GM12875 (cell line): ENCODE data around the gene RSRC1.

ENCODE experiments used
- H3K4me3 ChIP-seq: one replicate; pipeline ENCODE4 v1.5.1; 2011; ENCODE audit warnings: low read depth, low read length, control low read depth
- TF ChIP-seq, protein P1 (sequence below): IDR thresholded peaks from 2 replicates; pipeline ENCODE4 v1.5.1; 2011; ENCODE audit warnings: low read depth, mild to moderate bottlenecking, control low read depth, inconsistent platforms, low read length, moderate library complexity, borderline replicate concordance; ENCODE audit not compliant: insufficient read depth

RSRC1 gene

DNA sequence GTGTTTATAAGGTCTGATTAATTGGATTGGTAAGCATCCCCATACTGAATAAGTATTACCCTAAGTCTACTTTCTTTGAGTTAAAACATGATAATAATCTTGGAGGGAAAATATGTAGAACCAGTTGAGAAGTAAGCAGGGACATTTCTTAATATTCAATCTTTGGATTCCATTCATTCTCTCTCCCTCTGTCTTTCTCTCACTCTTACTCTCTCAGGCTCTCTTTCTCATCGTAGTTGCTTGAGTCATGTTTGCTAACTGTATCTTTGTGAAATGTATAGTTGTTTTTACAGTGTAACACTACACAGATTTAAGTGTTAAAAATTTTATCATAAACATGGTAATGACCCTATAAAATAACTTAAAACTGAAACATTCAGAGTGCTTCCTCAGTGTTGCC, 163.8 kb downstream of the RSRC1 start:
- TF ChIP-seq, protein P1, sequence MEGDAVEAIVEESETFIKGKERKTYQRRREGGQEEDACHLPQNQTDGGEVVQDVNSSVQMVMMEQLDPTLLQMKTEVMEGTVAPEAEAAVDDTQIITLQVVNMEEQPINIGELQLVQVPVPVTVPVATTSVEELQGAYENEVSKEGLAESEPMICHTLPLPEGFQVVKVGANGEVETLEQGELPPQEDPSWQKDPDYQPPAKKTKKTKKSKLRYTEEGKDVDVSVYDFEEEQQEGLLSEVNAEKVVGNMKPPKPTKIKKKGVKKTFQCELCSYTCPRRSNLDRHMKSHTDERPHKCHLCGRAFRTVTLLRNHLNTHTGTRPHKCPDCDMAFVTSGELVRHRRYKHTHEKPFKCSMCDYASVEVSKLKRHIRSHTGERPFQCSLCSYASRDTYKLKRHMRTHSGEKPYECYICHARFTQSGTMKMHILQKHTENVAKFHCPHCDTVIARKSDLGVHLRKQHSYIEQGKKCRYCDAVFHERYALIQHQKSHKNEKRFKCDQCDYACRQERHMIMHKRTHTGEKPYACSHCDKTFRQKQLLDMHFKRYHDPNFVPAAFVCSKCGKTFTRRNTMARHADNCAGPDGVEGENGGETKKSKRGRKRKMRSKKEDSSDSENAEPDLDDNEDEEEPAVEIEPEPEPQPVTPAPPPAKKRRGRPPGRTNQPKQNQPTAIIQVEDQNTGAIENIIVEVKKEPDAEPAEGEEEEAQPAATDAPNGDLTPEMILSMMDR: no peak
- no peak overlapping the region for H3K4me3 ChIP-seq

- no peak overlapping the region for H3K4me3 ChIP-seq
- TF ChIP-seq, protein P1: no peak
Measured at GRCh38 chr3:158278187-158278586, 168.3 kb downstream of the RSRC1 start.

DNA sequence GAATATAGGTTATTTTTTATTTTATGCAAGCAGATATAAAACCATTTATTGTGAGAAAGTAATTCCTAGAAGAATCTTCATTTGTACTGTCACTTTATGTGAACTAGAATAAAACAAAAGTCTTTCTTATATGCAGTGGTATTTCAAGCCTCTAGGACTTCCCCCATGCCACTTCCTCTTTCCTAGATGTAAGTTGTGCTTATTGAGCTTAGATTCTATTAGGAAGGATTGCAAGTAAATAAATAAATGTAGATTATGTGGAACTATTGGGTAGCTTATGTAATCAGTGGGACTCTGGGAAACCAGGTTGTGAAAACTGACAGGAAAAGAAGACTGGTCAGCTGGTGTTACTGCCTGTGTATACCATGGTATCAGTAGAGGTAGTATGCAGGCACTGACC, 169.7 kb downstream of the RSRC1 start:
- TF ChIP-seq, protein P1: no peak
- H3K4me3 ChIP-seq: no peak overlapping the region

GRCh38 chr3:158295771-158296170, 185.9 kb downstream of the RSRC1 start:
- no peak overlapping the region for H3K4me3 ChIP-seq
- TF ChIP-seq, protein P1: no peak

DNA sequence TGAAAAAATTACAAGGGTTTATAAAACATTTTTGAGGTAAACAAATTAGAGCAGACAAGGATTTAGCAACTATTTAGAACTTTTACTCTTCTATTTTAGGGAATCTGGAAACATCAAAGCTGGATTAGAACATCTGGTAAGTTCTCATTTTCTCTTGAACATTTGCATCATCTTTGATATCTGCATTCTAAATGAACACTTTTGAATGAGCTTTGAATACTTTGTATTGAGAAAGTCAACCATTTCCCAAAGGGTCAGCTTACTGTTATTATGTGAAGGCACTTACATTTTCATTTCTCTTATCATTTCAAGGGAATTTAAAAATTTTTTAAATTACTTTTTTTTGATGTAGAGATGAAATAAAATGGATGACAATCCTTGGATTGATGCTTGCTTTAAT, 188.1 kb downstream of the RSRC1 start:
- H3K4me3 ChIP-seq: no peak overlapping the region
- TF ChIP-seq, protein P1: no peak

GRCh38 chr3:158308236-158308928, 198.5 kb downstream of the RSRC1 start:
- no peak overlapping the region for H3K4me3 ChIP-seq
- TF ChIP-seq, protein P1: no peak

DNA sequence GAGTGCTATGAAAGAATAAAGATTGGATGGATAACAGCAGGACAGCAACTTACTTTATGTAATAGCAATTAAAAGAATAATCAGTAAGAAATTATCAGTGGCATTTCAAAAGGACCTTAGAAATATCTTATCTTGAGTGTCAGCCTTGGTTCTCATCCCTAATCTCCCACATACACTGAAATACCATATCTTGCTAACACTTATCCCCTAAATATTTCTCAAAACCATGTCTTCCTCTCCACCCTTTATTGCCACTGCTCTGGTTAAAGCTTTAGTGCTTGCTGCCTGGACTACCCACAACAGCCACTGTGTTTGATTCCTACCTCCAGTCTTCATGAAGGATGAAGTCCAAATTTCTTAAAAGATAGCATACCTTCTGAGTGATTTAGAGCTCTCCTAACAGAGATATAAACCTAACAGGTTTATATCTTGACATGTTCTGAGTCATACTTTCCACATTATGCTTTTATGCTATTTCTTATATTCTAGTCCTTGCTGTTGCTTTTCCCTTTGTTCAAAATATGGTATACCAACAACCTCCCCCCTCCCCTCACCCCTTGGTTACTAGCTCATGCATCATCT, 202.8 kb downstream of the RSRC1 start:
- TF ChIP-seq, protein P1: no peak

More for the DNA sequence above, 202.8 kb downstream of the RSRC1 start:
- H3K4me3 ChIP-seq: no peak overlapping the region
